ENCODE measurements around the gene RXFP2.

Gene RXFP2

DNA sequence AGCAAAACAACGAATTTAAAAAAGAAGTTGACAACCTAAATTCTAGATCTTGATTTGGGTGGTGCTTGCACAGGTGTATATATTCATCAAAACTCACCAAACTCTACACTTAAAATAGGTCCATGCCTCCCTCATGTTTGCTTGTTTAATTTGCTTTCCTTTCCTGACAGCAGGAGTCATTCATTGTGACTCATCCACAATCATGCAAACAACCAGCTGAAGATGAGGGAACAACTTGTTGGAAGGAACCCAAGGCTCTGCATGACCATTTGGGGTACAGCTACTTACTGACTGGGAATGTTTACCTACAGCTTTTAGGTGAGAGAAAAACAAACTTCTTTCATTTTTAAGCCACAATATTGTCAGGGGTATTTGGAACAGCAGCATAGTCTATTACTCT is 96.6 kb downstream of the RXFP2 start:
- DNase-seq = peak in 1 of 3 experiments; percentile 22

DNA sequence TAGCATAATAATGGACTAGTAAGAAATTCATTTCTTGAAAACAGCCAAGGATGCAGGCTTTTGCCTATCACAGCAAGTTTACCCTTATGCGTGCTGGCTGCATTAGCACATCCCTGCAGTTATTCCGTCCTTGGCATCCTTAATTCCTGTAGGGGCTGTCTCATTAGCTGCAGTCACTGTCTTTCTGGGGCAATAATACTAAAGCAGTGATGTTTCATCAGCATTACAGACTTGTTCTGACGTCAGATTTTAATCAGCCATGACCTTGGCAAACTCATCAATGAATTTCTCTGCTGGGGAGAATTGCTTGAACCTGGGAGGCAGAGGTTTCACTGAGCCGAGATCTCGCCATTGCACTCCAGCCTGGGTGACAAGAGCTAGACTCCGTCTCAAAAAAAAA is 103.7 kb downstream of the RXFP2 start:
- no peak for DNase-seq

DNA sequence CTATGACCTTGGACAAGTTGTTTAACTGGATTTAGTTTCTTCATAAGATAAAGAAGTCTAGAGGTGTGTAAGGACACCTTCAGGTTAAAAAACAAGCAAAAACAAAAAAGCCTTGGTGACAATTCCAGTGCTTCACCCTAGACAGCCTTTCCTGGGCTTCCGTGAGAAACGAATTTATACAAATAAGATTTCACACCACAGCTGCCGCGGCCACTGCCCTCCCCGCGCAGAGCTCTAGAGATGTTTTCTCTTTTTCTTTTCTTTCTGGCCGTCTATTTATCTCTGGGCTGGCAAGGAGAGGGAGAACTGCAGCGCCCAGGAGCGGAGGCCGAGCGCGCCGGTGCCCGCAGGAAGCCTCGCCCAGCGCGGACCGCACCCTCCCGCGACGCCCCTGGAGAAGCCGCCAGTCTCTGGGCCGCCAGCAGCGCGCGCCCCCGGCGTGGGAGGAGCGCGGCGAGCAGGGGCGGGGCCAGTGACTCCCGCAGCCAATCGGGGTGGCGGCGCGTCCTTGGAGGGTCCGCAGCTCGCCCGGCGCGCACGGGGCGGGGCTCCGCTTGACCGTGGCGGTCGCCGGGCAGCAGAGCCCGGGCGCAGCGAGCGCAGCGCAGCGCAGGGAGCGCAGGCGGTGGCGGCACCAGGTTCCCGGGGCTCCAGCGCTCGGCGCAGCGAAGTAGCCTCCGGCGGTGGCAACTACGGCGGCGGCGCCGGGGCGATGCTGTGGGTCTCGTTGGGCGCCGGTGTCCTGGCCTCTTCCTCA is 107.0 kb downstream of the RXFP2 start:
- DNase-seq = peak; percentile 82 to 93 (median 93)

DNA sequence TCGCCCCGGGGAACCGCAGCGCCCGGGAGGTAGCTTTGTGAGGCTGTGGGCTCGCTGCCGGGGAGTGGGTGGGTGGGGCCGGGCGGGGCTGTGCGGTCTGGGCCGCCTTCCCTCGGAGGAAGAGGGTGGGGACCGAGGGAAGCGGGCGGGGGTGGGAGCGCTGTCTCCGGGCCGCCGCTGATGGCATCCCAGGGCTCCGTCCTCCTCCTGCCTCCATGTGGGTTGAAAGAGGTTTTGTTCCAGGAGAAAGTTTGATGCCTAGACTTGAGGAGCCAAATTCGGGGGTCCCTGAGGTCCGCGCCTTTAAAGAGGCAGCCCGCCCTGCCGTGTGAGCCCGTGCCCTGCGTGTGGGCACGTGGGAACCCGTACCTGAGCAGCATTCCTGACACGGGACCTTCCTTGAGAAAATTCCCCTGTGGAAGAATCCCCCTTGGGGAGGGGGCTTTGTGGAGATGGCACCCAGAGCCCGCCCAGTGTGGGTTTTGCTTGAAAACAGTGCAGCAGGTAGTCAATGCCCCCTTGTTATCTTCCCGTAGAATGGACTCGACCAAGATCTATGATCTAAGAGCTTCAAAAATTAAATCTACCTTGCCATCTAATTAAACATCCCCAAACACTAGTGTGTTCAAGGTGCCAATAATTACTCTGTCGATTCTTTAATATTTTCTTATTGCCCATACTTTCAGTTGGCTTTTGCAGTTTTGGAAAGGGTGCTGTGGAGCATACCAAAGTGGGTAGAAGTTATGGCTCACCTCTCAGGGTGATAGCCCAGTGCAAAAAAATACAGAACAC is 107.8 kb downstream of the RXFP2 start:
- no peak for DNase-seq

DNA sequence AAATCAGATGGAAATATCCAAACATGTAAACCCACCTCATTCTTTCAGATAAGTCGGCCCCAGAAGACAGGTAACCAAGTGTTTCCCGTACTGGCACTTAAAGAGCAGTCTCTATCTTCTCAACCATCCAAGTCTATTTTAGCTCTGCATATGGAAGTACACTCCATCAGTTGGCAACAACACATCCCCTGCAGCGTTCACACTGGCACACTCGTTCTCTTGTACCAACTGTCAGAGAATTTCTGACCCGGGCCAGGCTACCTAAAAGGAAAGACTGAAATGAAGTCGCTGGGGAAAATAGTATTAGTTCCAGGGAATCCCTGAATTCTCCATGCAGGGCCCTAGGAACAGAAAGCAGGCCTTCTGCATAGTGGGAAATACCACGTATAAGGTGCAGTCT is 109.3 kb downstream of the RXFP2 start:
- no peak for DNase-seq

DNA sequence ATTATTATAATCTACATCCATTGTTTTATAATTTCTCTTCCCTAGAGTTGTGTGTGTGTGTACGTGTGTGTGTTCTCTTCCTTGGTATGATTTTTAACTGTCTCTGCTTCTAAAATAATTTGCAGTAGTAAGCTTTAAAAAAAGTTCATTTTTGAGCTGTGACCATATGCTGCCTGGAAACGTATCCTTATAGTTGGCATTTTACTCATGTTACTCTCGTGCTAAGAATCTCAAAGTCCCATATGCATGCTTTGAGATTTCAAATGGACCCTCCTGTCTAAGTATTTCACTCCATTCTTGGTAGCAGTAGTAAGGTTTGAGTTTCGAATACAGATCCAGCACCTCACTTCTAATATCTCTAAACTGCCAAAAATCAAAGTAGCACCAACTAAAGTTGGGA is 109.9 kb downstream of the RXFP2 start:
- DNase-seq = no peak

DNA sequence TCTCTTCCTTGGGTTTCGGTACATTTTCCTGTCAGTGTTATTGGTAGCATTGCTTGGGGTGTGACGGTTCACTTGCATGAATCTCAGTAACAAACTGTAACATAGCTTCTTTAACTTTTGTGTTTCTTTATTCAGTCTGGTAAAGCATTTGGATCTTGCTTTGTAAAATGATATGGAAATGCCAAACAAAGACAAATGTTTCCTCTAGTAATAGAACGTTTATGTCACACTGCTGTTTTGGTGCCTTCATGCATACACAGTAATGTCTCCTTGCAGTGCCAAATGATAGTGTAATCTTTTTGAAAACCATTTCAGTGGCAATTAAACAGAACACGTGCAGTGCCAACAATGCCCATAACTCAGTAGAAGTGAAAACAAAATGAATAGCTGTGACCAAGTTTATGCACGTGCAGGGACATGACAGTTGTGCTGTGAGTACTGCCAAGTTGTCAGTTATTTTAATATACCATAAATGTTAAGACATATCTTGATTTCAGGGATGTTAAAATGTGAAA is 110.8 kb downstream of the RXFP2 start:
- peak in 1 of 3 experiments; percentile 43 for DNase-seq

DNA sequence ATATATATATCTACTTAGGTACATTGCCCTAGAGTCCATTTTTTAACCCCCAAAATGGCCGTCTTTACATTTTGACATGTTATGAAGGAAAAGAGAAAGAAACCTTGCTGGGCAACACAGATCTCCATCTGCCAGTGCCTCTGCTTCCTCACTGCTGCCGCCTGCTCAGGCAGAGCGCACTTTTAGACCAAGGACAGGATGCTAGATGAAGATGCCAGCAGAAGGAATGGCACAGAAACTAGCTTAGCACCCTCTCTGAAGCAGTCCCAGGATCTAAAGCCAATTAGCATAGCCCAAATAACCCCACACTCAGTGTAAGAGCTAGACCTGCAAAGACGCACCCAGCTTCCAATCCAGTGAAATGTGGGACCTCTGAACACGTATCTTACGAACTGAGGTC is 111.9 kb downstream of the RXFP2 start:
- no peak for DNase-seq

Measured in NCI-H1417 (cell line).